Hepatocyte (in vitro differentiated cells): ENCODE results near the gene INTS6. TPM values are rescaled to one million over a fixed set of nuclear protein-coding genes. Genes with fewer than 3 reads are reported as not detected.

Experiments
- DNase-seq: peaks from one replicate; pipeline ENCODE4 v3.0.0-alpha.2; 2016; ENCODE audit warnings: low spot score
- H2AFZ ChIP-seq: fragments of 200-600 bp; sonication (generic); 2 replicates; pipeline ENCODE4 v1.6.0; 2016; ENCODE audit warnings: antibody characterized with exemption, mild to moderate bottlenecking
- H3K27ac ChIP-seq: fragments of 200-600 bp; sonication (generic); 2 replicates; pipeline ENCODE4 v1.5.1; 2016; ENCODE audit warnings: mild to moderate bottlenecking
- H3K27me3 ChIP-seq: fragments of 200-600 bp; sonication (generic); 2 replicates; pipeline ENCODE4 v1.6.1; 2016
- H3K36me3 ChIP-seq: fragments of 200-600 bp; sonication (generic); replicated peaks from 2 replicates; pipeline ENCODE4 v1.5.1; 2016; ENCODE audit warnings: low read depth; ENCODE audit not compliant: insufficient read depth
- H3K4me1 ChIP-seq: fragments of 200-600 bp; sonication (generic); 2 replicates; pipeline ENCODE4 v1.5.1; 2016; ENCODE audit warnings: mild to moderate bottlenecking, moderate library complexity; ENCODE audit not compliant: insufficient read depth
- H3K4me2 ChIP-seq: fragments of 200-600 bp; sonication (generic); 2 replicates; pipeline ENCODE4 v1.6.0; 2016
- H3K4me3 ChIP-seq: fragments of 200-600 bp; sonication (generic); 2 replicates; pipeline ENCODE4 v1.5.1; 2016; ENCODE audit warnings: mild to moderate bottlenecking
- H3K79me2 ChIP-seq: fragments of 200-600 bp; sonication (generic); 2 replicates; pipeline ENCODE4 v1.6.0; 2017; ENCODE audit warnings: mild to moderate bottlenecking
- H3K9me2 ChIP-seq: fragments of 200-600 bp; sonication (generic); replicated peaks from 2 replicates; pipeline ENCODE4 v1.6.0; 2017; ENCODE audit warnings: mild to moderate bottlenecking; ENCODE audit not compliant: insufficient read depth
- H3K9me3 ChIP-seq: fragments of 200-600 bp; sonication (generic); 2 replicates; pipeline ENCODE4 v1.5.1; 2016; ENCODE audit warnings: low read depth, mild to moderate bottlenecking
- H4K20me1 ChIP-seq: fragments of 200-600 bp; sonication (generic); 2 replicates; pipeline ENCODE4 v1.6.0; 2016; ENCODE audit warnings: mild to moderate bottlenecking; ENCODE audit not compliant: insufficient read depth, poor library complexity, severe bottlenecking
- CTCF ChIP-seq: fragments of 200-600 bp; sonication (generic); IDR thresholded peaks from 2 replicates; pipeline ENCODE4 v1.5.1; 2016; ENCODE audit warnings: antibody characterized with exemption, mild to moderate bottlenecking; ENCODE audit not compliant: poor library complexity
- EZH2 ChIP-seq: fragments of 200-600 bp; sonication (generic); IDR thresholded peaks from 2 replicates; pipeline ENCODE4 v1.6.1; 2016; ENCODE audit warnings: antibody characterized with exemption, mild to moderate bottlenecking, borderline replicate concordance
- EZH2phosphoT487 ChIP-seq: fragments of 200-600 bp; sonication (generic); IDR thresholded peaks from one replicate; pipeline ENCODE4 v1.6.1; 2018; ENCODE audit warnings: antibody characterized with exemption, mild to moderate bottlenecking, low read depth, moderate library complexity; ENCODE audit not compliant: unreplicated experiment, severe bottlenecking
- WGBS: methylation state at CpG from one replicate; pipeline ENCODE4 v1.1.6; 2016; ENCODE audit warnings: low lambda C conversion rate; ENCODE audit errors: missing lambda C conversion rate; 5-methylcytosine and 5-hydroxymethylcytosine counted together
- polyA plus RNA-seq: library from polyadenylated mRNA; unstranded; fragments of >200 nt; fragmentation: Nextera tagmentation; extraction: Ambion mirVana; gene quantifications from 2 replicates; pipeline ENCODE4 v1.2.1, GENCODE V29; 2016
- total RNA-seq: library from RNA; depleted of rRNA; stranded (reverse); fragments of >200 nt; gene quantifications from 2 replicates; pipeline ENCODE4 v1.2.3, GENCODE V29; 2014

INTS6 gene
- total and polyA plus RNA-seq, 2 experiments from 2014 or later = 28.5 to 51.2 TPM

GRCh38 chr13:51371768-51372399 is 81.0 kb downstream of the INTS6 start:
- Histone ChIP-seq H3K27me3 (no peaks in the 10 kb centered on the region), H3K9me2 (no peaks in the 10 kb centered on the region), H3K36me3 (peaks cover 5% of the 10 kb centered on the region), H3K4me3 (no peak overlapping the region), H3K4me2 (no peak overlapping the region), H3K9me3 (no peaks in the 10 kb centered on the region), H3K27ac (no peak overlapping the region), H2AFZ (no peak overlapping the region), H3K79me2 (no peaks in the 10 kb centered on the region), H3K4me1 (no peaks in the 10 kb centered on the region), H4K20me1 (no peaks in the 10 kb centered on the region)
- 95% methylated on average over 6 of the region's 6 CpGs for WGBS
- no peak for TF ChIP-seq EZH2phosphoT487
- TF ChIP-seq CTCF = no peak
- TF ChIP-seq EZH2 = no peak
- DNase-seq = no peak

- Histone ChIP-seq H3K27ac (no peak overlapping the region), H3K4me1 (no peaks in the 10 kb centered on the region), H3K79me2 (no peaks in the 10 kb centered on the region), H2AFZ (no peak overlapping the region), H3K4me2 (no peak overlapping the region), H3K4me3 (no peak overlapping the region), H3K36me3 (peaks cover 5% of the 10 kb centered on the region), H4K20me1 (no peaks in the 10 kb centered on the region), H3K9me3 (no peaks in the 10 kb centered on the region), H3K9me2 (no peaks in the 10 kb centered on the region), H3K27me3 (no peaks in the 10 kb centered on the region)
- WGBS = 95% methylated on average over 2 of the region's 2 CpGs
- TF ChIP-seq EZH2phosphoT487 (no peak), EZH2 (no peak), CTCF (no peak)
- DNase-seq = no peak
Measured at GRCh38 chr13:51370811-51371210, 82.0 kb downstream of the INTS6 start.

- H3K27me3 ChIP-seq = no peaks in the 10 kb centered on the region
- no peaks in the 10 kb centered on the region for H3K79me2 ChIP-seq
- DNase-seq = peak; percentile 18
- no peak overlapping the region for H3K4me3 ChIP-seq
- peak overlapping the region; percentile 35 for H3K27ac ChIP-seq
- WGBS = 86% methylated on average over 2 of the region's 2 CpGs
- H2AFZ ChIP-seq = no peak overlapping the region
- no peaks in the 10 kb centered on the region for H3K9me2 ChIP-seq
- H3K4me2 ChIP-seq = peak overlapping the region; percentile 40
- no peaks in the 10 kb centered on the region for H4K20me1 ChIP-seq
- H3K36me3 ChIP-seq = peaks cover 5% of the 10 kb centered on the region
- no peaks in the 10 kb centered on the region for H3K9me3 ChIP-seq
- TF ChIP-seq CTCF (no peak), EZH2 (no peak), EZH2phosphoT487 (no peak)
- H3K4me1 ChIP-seq = no peaks in the 10 kb centered on the region
Measured at GRCh38 chr13:51370116-51370515, 82.7 kb downstream of the INTS6 start.
